Fibroblast of skin of left quadriceps (primary cell): Measurements from ENCODE around the gene IPO9.
"Not testable (repeated sequence)": the region's sequence is repeated elsewhere in the genome, so short reads cannot be mapped to it uniquely, and the experiment has no call there.

Experiments
- DNase-seq, 2 experiments: peaks; one replicate each; pipeline ENCODE4 v3.0.0-alpha.2; 2013; ENCODE audit warnings: low read depth in 2 of 2

IPO9 gene

GRCh38 chr1:201888282-201889089 is 59.5 kb downstream of the IPO9 start, which contains the start of gene SHISA4:
Gene SHISA4, plus strand, starts transcription at chr1:201888898. Its CDS starts 97 bp downstream, at chr1:201888995.
- no peak for DNase-seq

GRCh38 chr1:201889090-201889968 is 60.4 kb downstream of the IPO9 start:
- DNase-seq = no peak

- DNase-seq = no peak
Observed at GRCh38 chr1:201890223-201890622, 61.3 kb downstream of the IPO9 start.

GRCh38 chr1:201890806-201891450 is 62.0 kb downstream of the IPO9 start:
- DNase-seq = no peak

- no peak for DNase-seq
Observed at GRCh38 chr1:201891451-201892045, 62.6 kb downstream of the IPO9 start.

GRCh38 chr1:201892211-201892610 is 63.3 kb downstream of the IPO9 start:
- no peak for DNase-seq

- DNase-seq = no peak
Observed at GRCh38 chr1:201893431-201893830, 64.5 kb downstream of the IPO9 start.

GRCh38 chr1:201894343-201895119 is 65.6 kb downstream of the IPO9 start:
- DNase-seq = no peak

- DNase-seq = no peak
Observed at GRCh38 chr1:201895120-201895665, 66.2 kb downstream of the IPO9 start.

- DNase-seq = peak; percentile 76
Observed at GRCh38 chr1:201895913-201896807, 67.2 kb downstream of the IPO9 start.

GRCh38 chr1:201896951-201897391 is 68.0 kb downstream of the IPO9 start:
- DNase-seq = peak; percentile 45 to 57

- DNase-seq = no peak
Observed at GRCh38 chr1:201898240-201898894, 69.4 kb downstream of the IPO9 start.

- no peak for DNase-seq
Observed at GRCh38 chr1:201898992-201899391, 70.0 kb downstream of the IPO9 start.

GRCh38 chr1:201899683-201900429 is 70.9 kb downstream of the IPO9 start:
- DNase-seq = no peak

- no peak for DNase-seq
Observed at GRCh38 chr1:201900476-201900875, 71.5 kb downstream of the IPO9 start.

GRCh38 chr1:201901036-201901435 is 72.1 kb downstream of the IPO9 start:
- not testable (repeated sequence) for DNase-seq

GRCh38 chr1:201902198-201902597 is 73.2 kb downstream of the IPO9 start:
- DNase-seq = no peak

- no peak for DNase-seq
Observed at GRCh38 chr1:201903135-201903534, 74.2 kb downstream of the IPO9 start.
